SW 1271 (cell line): ENCODE measurements around the gene FMO5.
"Not testable (repeated sequence)": the region's sequence is repeated elsewhere in the genome, so short reads cannot be mapped to it uniquely, and the experiment has no call there.

ENCODE experiments used
- DNase-seq, 2 experiments: peaks; one replicate each; lab custom pipeline; 2025; lab: John Stamatoyannopoulos, UW

The FMO5 gene, protein sequence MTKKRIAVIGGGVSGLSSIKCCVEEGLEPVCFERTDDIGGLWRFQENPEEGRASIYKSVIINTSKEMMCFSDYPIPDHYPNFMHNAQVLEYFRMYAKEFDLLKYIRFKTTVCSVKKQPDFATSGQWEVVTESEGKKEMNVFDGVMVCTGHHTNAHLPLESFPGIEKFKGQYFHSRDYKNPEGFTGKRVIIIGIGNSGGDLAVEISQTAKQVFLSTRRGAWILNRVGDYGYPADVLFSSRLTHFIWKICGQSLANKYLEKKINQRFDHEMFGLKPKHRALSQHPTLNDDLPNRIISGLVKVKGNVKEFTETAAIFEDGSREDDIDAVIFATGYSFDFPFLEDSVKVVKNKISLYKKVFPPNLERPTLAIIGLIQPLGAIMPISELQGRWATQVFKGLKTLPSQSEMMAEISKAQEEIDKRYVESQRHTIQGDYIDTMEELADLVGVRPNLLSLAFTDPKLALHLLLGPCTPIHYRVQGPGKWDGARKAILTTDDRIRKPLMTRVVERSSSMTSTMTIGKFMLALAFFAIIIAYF

DNA sequence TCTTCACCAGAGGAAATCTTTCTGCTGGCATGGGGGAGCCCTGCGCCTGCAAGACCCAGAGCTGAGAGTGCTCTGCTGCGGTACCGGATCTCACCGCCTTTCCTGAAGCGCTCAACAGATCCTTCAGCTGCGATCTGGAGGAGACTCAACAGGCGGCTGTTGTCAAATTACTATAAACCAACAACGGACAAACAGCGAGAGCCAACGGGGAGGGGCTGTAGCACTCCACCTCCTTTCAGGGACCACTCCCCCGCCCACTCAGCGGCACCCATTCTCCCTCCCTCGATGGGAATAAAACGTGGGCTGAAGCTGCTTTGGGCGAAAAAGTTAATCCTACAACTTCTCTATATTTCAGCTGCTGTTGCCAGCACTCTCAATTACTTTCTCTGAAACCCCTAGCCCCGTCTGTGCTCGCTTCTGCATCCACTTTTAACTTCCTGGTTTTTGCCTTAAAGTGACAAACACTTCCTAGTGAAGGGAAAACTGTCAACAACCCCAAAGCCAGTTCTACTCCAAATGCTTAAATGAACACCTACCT, at the start of gene FMO5:
Gene FMO5 (minus strand): TSS at position 147 of the 538 bp plus-strand sequence. CDS start 310 bp downstream, outside the sequence.
- no peak for DNase-seq

GRCh38 chr1:147273409-147274336, 48.5 kb upstream of the FMO5 start:
- DNase-seq = peak in 1 of 2 experiments; percentile 43

DNA sequence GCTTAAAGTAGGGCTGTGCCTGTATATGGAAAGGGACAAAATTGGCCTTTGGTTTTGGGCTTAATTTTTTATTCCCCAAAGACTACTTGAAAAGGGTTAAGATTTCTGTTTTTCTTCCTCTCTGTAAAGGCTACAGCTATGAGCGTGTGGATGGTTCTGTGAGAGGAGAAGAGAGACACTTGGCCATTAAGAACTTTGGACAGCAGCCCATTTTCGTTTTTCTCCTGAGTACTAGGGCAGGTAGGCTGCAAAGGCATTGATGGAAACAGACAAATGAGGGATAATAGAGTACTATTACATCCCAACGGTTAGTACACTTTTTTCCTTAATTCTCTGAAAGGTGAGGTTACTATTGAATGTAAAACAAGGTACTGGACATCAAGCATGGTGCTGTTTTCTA, 46.9 kb upstream of the FMO5 start:
- no peak for DNase-seq

- DNase-seq = no peak
Measured at GRCh38 chr1:147270721-147271120, 45.6 kb upstream of the FMO5 start.

- no peak for DNase-seq
Measured at GRCh38 chr1:147267711-147268110, 42.6 kb upstream of the FMO5 start.

DNA sequence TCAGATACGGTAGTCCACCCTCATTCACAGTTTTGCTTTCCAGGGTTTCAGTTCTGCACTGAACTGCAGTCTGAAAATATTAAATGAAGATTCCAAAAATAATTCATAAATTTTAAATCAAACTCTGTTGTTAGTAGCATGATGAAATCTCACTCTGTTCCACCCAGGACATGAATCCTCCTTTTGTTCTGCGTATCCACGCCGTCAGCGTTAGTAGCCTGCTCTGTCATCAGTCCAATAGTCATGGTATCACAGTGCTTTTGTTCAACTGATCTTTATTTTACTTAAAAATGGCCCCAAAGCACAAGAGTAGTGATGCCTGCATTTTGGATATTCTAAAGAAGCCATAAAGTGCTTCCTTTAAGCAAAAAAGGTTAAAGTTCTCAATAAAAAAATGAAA, 41.2 kb upstream of the FMO5 start:
- no peak for DNase-seq

DNA sequence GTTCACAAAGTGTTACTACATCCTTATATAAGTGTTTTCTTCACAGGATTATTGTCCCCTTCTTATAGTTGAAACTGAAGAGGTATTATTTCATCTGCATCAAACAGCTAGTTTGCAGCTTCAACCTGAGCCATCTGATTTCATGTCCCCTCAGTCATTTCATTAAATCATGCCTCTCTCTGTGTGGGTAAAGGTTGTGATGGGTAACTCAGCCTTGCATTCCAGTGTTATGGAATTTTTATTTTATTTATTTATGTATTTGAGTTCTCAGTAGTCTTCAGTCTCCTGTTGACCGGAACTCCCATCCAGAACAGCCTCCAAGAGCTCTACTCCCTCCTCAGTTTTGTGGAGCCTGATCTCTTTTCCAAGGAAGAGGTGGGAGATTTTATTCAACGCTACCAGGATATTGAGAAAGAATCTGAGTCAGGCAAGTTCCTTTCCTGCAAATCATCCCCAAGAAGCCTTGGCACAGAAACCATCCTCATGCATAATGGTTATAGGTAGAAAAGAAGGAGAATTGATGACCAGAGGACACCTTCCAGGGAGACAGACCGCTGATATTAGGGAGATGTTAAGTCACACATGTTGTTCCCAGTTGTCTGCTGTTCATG, 39.1 kb upstream of the FMO5 start:
- no peak for DNase-seq

GRCh38 chr1:147260956-147261355, 35.8 kb upstream of the FMO5 start:
- no peak for DNase-seq

- no peak for DNase-seq
Measured at GRCh38 chr1:147252540-147252939, 27.4 kb upstream of the FMO5 start.

DNA sequence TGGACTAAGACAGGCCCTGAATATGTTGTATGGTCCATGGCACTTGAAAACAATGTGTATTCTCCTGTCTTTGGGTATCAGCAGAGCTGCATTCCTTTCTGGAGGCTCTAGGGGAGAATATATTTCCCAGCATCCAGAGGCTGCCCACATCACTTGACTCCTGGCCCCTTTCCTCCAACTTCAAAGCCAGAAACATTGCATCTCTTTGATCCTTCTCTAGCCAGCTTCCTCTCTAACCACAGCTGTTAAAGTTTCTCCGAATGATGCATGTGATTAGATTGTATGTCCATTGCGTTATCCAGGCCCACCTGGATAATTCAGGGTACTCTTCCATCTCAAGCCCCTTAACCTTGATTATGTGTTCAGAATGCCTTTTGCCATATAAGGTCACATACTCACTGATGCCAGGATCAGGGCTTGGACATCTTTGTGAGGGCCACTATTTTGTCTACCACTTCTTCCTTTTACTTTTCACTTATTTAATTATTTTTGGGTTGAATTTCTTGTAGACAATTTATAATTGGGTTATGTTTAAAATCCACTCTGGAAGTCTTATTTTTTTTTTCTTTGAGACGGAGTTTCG, 22.6 kb upstream of the FMO5 start:
- DNase-seq = no peak

DNA sequence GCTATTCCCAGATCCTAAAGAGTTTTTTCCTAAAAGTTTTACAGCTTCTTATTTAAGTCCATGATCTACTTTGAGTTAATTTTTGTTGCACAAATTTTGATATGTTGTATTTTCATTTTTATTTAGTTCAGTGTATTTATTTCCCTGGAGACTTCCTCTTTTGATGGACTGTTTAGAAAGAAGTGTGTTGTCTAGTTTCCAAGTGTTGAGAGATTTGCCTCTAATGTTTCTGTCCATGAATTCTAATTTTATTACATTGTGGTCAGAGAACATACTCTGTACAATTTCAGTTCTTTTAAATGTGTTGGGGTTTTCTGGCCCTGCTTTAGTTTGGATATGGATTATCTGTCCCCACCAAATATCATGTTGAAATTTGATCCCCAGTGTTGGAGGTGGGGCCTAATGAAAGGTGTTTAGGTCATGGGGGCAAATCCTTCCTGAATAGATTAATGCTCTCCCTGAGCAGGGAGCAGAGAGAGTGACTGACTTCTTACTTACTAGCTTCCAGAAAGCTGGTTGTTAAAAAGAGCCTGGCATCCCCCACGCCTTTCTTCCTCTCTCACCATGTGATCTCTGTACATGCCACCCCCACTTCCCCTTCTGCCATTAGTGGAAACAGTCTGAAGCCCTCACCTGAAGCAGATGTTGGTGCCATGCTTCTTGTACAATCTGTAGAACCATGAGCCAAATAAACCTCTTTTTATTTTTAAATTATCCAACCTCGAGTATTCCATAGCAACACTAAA, 21.9 kb upstream of the FMO5 start:
- no peak for DNase-seq

DNA sequence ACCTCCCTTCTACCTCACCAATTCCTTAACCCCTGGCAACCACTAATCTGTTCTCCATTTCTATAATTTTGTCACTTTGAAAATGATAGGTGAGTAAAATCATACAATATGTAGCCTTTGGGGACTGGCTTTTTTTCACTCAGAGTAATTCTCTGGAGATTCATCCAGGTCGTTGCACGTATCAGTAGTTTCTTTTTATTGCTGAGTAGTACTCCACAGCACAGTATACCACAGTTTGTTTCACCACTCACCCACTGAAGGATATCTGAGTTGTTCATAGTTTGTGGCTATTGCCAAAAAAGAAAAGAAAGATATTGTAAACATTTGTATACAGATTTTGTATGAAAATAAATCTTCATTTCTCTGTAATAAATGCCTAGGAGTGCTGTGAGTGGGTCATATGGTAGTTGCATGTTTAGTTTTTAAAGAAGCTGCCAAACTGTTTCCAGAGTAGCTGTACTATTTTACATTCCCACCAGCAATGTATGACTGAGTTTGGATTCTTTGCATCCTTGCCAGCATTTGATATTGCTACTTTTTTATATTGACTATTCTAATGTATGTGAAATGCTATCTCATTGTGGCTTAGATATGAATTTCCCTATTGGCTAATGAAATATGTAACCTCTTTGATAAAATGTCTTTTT, 21.0 kb upstream of the FMO5 start:
- no peak for DNase-seq

DNA sequence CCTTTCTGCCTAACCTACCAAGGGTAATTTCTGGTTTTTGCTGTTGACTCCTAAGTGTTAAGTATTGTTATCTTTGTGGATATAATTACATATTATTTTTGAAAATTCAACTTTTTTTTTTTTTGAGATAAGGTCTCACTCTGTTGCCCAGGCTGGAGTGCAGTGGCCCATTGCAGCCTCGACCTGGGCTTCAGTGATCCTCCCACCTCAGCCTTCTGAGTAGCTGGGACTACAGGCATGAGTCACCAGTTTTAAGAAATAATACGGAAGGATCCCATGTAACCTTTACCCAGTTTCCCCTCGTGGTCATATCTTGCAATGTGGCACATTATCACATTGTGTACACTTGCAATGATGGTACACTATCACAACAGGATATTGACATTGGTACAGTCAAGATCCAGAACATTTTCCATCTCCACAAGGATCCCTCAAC, 20.5 kb upstream of the FMO5 start:
- DNase-seq = no peak

GRCh38 chr1:147245129-147245528, 20.0 kb upstream of the FMO5 start:
- DNase-seq = no peak

DNA sequence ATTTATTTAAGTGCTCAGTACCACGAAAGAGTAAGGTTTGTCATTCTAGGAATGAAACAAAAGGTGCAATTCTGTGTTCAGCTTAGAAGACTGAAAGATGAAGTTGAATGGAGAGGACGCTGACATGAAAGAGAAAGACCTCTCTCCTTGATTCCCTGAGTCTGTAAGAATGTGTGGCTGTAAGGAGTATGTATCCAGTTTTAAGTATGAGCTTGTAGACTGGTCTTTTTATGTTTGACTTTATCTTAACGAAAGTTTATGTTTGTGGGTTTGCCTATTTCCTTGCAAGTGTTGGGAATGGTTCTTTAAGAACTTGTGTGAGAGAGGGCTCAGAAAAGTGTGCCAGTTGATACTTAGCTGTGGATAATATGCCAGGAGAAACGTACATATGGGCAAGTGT, 18.7 kb upstream of the FMO5 start:
- DNase-seq = no peak

DNA sequence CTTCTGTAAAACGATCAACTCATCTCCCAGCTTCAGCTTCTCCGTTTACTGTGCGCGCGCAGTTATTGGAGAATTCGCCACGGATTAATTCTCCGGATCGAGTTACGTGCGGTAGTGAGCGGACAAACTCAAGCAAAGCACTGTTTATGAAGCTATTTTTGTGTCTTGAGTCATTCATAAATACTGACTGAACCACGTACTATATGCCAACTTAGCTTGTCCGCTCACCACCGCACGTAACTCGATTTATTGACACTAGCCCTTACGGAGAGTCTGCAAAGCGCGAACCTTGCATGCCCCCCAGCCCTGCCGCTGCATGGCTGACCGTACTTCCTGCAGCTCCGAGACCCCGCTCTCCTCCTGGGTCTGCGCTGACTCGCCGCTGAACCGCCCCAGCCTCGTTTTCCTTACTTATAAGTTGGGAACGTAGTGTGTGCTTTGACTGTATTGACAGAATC, 18.1 kb upstream of the FMO5 start:
- no peak for DNase-seq

- peak; percentile 61 to 87 for DNase-seq
Measured at GRCh38 chr1:147242449-147243227, 17.5 kb upstream of the FMO5 start, which contains the start of gene CHD1L. CHD1L (plus strand) TSS chr1:147242684; CDS start chr1:147242704, 20 bp downstream.

- DNase-seq = no peak
Measured at GRCh38 chr1:147241934-147242448, 16.9 kb upstream of the FMO5 start.

- not testable (repeated sequence) for DNase-seq
Measured at GRCh38 chr1:147240131-147240721, 15.1 kb upstream of the FMO5 start.
